Neuron (in vitro differentiated cells): ENCODE results near the gene PDE6D.

Experiments used
- H2AFZ ChIP-seq: one replicate; pipeline ENCODE4 v1.6.1; 2013; ENCODE audit warnings: low read depth, mild to moderate bottlenecking, inconsistent platforms, low read length, moderate library complexity
- H3K27me3 ChIP-seq: one replicate; pipeline ENCODE4 v1.6.1; 2013; ENCODE audit warnings: low read length; ENCODE audit not compliant: insufficient read depth
- H3K36me3 ChIP-seq: one replicate; pipeline ENCODE4 v1.6.1; 2013; ENCODE audit warnings: low read length; ENCODE audit not compliant: insufficient read depth
- H3K4me1 ChIP-seq: one replicate; pipeline ENCODE4 v1.6.1; 2013; ENCODE audit warnings: low read length; ENCODE audit not compliant: insufficient read depth
- H3K4me3 ChIP-seq: 2 replicates; pipeline ENCODE4 v1.5.1; 2013; ENCODE audit warnings: mild to moderate bottlenecking, low read length, moderate library complexity
- H3K9me3 ChIP-seq: one replicate; pipeline ENCODE4 v1.6.1; 2013; ENCODE audit warnings: low read length

PDE6D gene

GRCh38 chr2:231786917-231787292 is 5.8 kb upstream of the PDE6D start:
- peaks cover 25% of the 10 kb centered on the region for H3K4me1 ChIP-seq
- peak overlapping the region; percentile 83 for H2AFZ ChIP-seq
- peaks cover 23% of the 10 kb centered on the region for H3K36me3 ChIP-seq
- no peaks in the 10 kb centered on the region for H3K9me3 ChIP-seq
- no peaks in the 10 kb centered on the region for H3K27me3 ChIP-seq
- peak overlapping the region; percentile 72 for H3K4me3 ChIP-seq

GRCh38 chr2:231786177-231786916 is 5.3 kb upstream of the PDE6D start, which contains the start of gene COPS7B:
COPS7B (plus strand) TSS chr2:231786445; CDS start chr2:231788571, 2,126 bp downstream.
- H3K9me3 ChIP-seq: no peaks in the 10 kb centered on the region
- peaks cover 26% of the 10 kb centered on the region for H3K4me1 ChIP-seq
- peak within 1 kb of the TSS; percentile 83 for H2AFZ ChIP-seq
- H3K27me3 ChIP-seq: no peaks in the 10 kb centered on the region
- H3K36me3 ChIP-seq: peaks cover 20% of the 10 kb centered on the region
- H3K4me3 ChIP-seq: peak within 1 kb of the TSS; percentile 72

- Histone ChIP-seq H2AFZ (peak overlapping the region; percentile 83), H3K27me3 (no peaks in the 10 kb centered on the region), H3K9me3 (no peaks in the 10 kb centered on the region), H3K4me3 (peak overlapping the region; percentile 72), H3K36me3 (peaks cover 17% of the 10 kb centered on the region), H3K4me1 (peaks cover 26% of the 10 kb centered on the region)
Measured at GRCh38 chr2:231785822-231786176, 4.7 kb upstream of the PDE6D start.

GRCh38 chr2:231785413-231785812 is 4.3 kb upstream of the PDE6D start:
- Histone ChIP-seq H3K36me3 (peaks cover 17% of the 10 kb centered on the region), H3K4me3 (peak overlapping the region; percentile 72), H3K9me3 (no peaks in the 10 kb centered on the region), H2AFZ (peak overlapping the region; percentile 83), H3K27me3 (no peaks in the 10 kb centered on the region), H3K4me1 (peaks cover 26% of the 10 kb centered on the region)

- peak overlapping the region; percentile 27 for H2AFZ ChIP-seq
- peaks cover 2% of the 10 kb centered on the region for H3K36me3 ChIP-seq
- H3K27me3 ChIP-seq: no peaks in the 10 kb centered on the region
- peak overlapping the region; percentile 73 for H3K4me3 ChIP-seq
- no peaks in the 10 kb centered on the region for H3K9me3 ChIP-seq
- peaks cover 29% of the 10 kb centered on the region for H3K4me1 ChIP-seq
Measured at GRCh38 chr2:231781798-231782726, 980 bp upstream of the PDE6D start.

- Histone ChIP-seq H3K4me1 (peaks cover 20% of the 10 kb centered on the region), H2AFZ (peak overlapping the region; percentile 27), H3K27me3 (no peaks in the 10 kb centered on the region), H3K36me3 (peaks cover 2% of the 10 kb centered on the region), H3K4me3 (peak overlapping the region; percentile 73), H3K9me3 (no peaks in the 10 kb centered on the region)
Measured at GRCh38 chr2:231780123-231780908, 766 bp downstream of the PDE6D start.

GRCh38 chr2:231769170-231770136 is 11.6 kb downstream of the PDE6D start:
- no peaks in the 10 kb centered on the region for H3K36me3 ChIP-seq
- H3K4me1 ChIP-seq: peaks cover 21% of the 10 kb centered on the region
- H3K9me3 ChIP-seq: no peaks in the 10 kb centered on the region
- no peak overlapping the region for H2AFZ ChIP-seq
- H3K4me3 ChIP-seq: no peak overlapping the region
- no peaks in the 10 kb centered on the region for H3K27me3 ChIP-seq

- no peaks in the 10 kb centered on the region for H3K36me3 ChIP-seq
- H3K4me1 ChIP-seq: peaks cover 26% of the 10 kb centered on the region
- no peaks in the 10 kb centered on the region for H3K27me3 ChIP-seq
- H3K9me3 ChIP-seq: no peaks in the 10 kb centered on the region
- H2AFZ ChIP-seq: no peak overlapping the region
- H3K4me3 ChIP-seq: no peak overlapping the region
Measured at GRCh38 chr2:231765496-231765929, 15.6 kb downstream of the PDE6D start.

GRCh38 chr2:231764760-231765159 is 16.3 kb downstream of the PDE6D start:
- H3K4me3 ChIP-seq: no peak overlapping the region
- H2AFZ ChIP-seq: no peak overlapping the region
- H3K4me1 ChIP-seq: peaks cover 26% of the 10 kb centered on the region
- H3K9me3 ChIP-seq: no peaks in the 10 kb centered on the region
- H3K36me3 ChIP-seq: no peaks in the 10 kb centered on the region
- no peaks in the 10 kb centered on the region for H3K27me3 ChIP-seq

- no peak overlapping the region for H3K4me3 ChIP-seq
Measured at GRCh38 chr2:231764124-231764523, 17.0 kb downstream of the PDE6D start.

GRCh38 chr2:231761735-231762134 is 19.3 kb downstream of the PDE6D start:
- Histone ChIP-seq H2AFZ (no peak overlapping the region), H3K27me3 (no peaks in the 10 kb centered on the region), H3K36me3 (no peaks in the 10 kb centered on the region), H3K9me3 (no peaks in the 10 kb centered on the region), H3K4me3 (no peak overlapping the region), H3K4me1 (peaks cover 26% of the 10 kb centered on the region)

More at GRCh38 chr2:231764124-231764523, 17.0 kb downstream of the PDE6D start:
- H3K36me3 ChIP-seq: no peaks in the 10 kb centered on the region
- no peaks in the 10 kb centered on the region for H3K27me3 ChIP-seq
- no peak overlapping the region for H2AFZ ChIP-seq
- H3K9me3 ChIP-seq: no peaks in the 10 kb centered on the region
- H3K4me1 ChIP-seq: peaks cover 26% of the 10 kb centered on the region

GRCh38 chr2:231752061-231752460 is 29.0 kb downstream of the PDE6D start:
- Histone ChIP-seq H3K36me3 (no peaks in the 10 kb centered on the region), H3K9me3 (no peaks in the 10 kb centered on the region), H3K4me1 (no peaks in the 10 kb centered on the region), H3K27me3 (no peaks in the 10 kb centered on the region), H3K4me3 (no peak overlapping the region), H2AFZ (no peak overlapping the region)
